Small intestine (tissue), 7 donors: Measurements from ENCODE around the gene DMRTB1. TPM values are rescaled to one million over a fixed set of nuclear protein-coding genes. Genes with fewer than 3 reads are reported as not detected.

Experiments used
- DNase-seq, 2 donors: peaks; one replicate each; pipeline versions ENCODE4 v3.0.0 to v3.0.0-alpha.2; 2013
- FAIRE-seq: peaks from 2 replicates; lab custom pipeline; 2012; peaks lifted over from hg19 to GRCh38; lab: Jason Lieb, UNC
- H3K27ac ChIP-seq, 3 donors: one replicate each; pipeline ENCODE4 v1.5.1; 2013; ENCODE audit warnings: low read length in 2 of 3, mild to moderate bottlenecking in 2 of 3, control low read depth in 1 of 3, inconsistent platforms in 1 of 3, low read depth in 1 of 3, moderate library complexity in 1 of 3
- H3K27me3 ChIP-seq, 3 donors: one replicate each; pipeline ENCODE4 v1.6.1; 2013; ENCODE audit warnings: low read length in 3 of 3, inconsistent platforms in 1 of 3; ENCODE audit not compliant: control insufficient read depth in 3 of 3, insufficient read depth in 3 of 3
- H3K36me3 ChIP-seq, 3 donors: one replicate each; pipeline ENCODE4 v1.6.1; 2013; ENCODE audit warnings: low read length in 3 of 3, inconsistent platforms in 1 of 3, low read depth in 1 of 3, mild to moderate bottlenecking in 1 of 3, moderate library complexity in 1 of 3; ENCODE audit not compliant: control insufficient read depth in 3 of 3, insufficient read depth in 2 of 3
- H3K4me1 ChIP-seq, 3 donors: one replicate each; pipeline ENCODE4 v1.6.1; 2013; ENCODE audit warnings: low read length in 2 of 3, inconsistent platforms in 1 of 3, low read depth in 1 of 3, mild to moderate bottlenecking in 1 of 3, moderate library complexity in 1 of 3; ENCODE audit not compliant: control insufficient read depth in 3 of 3, insufficient read depth in 2 of 3
- H3K4me3 ChIP-seq, 3 donors: one replicate each; pipeline ENCODE4 v1.5.1; 2013; ENCODE audit warnings: low read length in 3 of 3, control low read depth in 1 of 3, inconsistent platforms in 1 of 3, low read depth in 1 of 3, mild to moderate bottlenecking in 1 of 3, moderate library complexity in 1 of 3
- H3K9me3 ChIP-seq, 2 donors: one replicate each; pipeline ENCODE4 v1.6.1; 2013; ENCODE audit warnings: low read depth in 1 of 2, low read length in 1 of 2; ENCODE audit not compliant: control insufficient read depth in 2 of 2, insufficient read depth in 1 of 2
- WGBS, 3 donors: extraction: QIAGEN DNeasy Blood & Tissue Kit; methylation state at CpG; one replicate each; pipeline ENCODE4 v1.1.7; 2013; 5-methylcytosine and 5-hydroxymethylcytosine counted together
- polyA plus RNA-seq, 4 donors: library from polyadenylated mRNA; stranded (reverse) in 3 of 4; unstranded in 1 of 4; fragments of 200-250 nt in 3 of 4; fragments of 120-200 nt in 1 of 4; gene quantifications; one replicate each; pipeline versions ENCODE4 v1.2.1 to v1.2.3, GENCODE V29; 2013
- donor health status: healthy with polysubstance abuse.
- donor health status: control.
- donor health status: control.
- donor health status: Bipolar disorder and iron deficiency.
- donor health status: healthy.

The DMRTB1 gene
- polyA plus RNA-seq, 4 donors: not detected

DNA sequence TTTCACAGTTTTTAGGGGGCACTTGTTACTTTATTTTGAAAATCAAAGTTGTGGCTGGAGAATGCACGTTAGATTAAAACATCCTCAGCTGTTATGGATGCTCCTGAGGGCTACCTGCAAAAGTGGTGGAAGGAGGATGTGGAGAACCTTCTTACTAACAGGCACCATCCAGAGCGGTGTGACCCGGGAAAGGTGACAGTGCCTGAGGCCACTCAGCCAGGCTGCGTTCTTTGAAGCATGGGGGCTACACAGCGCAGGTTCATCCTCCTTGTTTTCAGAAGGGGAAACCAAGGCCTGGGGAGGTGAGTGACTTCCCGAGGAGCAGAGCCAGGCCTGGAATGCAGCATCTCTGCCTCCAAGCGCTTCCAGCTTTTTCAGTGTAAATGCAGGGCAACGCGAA is 24.0 kb downstream of the DMRTB1 start:
- FAIRE-seq (no peak), DNase-seq (no peak)
- WGBS, 3 donors: 82 to 92% (median 88%) methylated on average over 9 of the region's 9 CpGs
- no peaks in the 10 kb centered on the region for H3K36me3 ChIP-seq
- H3K9me3 ChIP-seq: no peaks in the 10 kb centered on the region
- no peak overlapping the region for H3K27ac ChIP-seq
- H3K4me3 ChIP-seq: no peak overlapping the region
- H3K4me1 ChIP-seq: peaks cover 0 to 5% (median 0%) of the 10 kb centered on the region in 3 donors
- peaks cover 0 to 7% (median 0%) of the 10 kb centered on the region in 3 donors for H3K27me3 ChIP-seq

- no peak overlapping the region for H3K27ac ChIP-seq
Measured at GRCh38 chr1:53483656-53484055, 24.5 kb downstream of the DMRTB1 start.

GRCh38 chr1:53484705-53485477 is 25.7 kb downstream of the DMRTB1 start:
- DNase-seq (no peak), FAIRE-seq (no peak)
- no peaks in the 10 kb centered on the region for H3K36me3 ChIP-seq
- no peak overlapping the region for H3K4me3 ChIP-seq
- no peak overlapping the region for H3K27ac ChIP-seq
- H3K9me3 ChIP-seq: no peaks in the 10 kb centered on the region
- peaks cover 0 to 5% (median 0%) of the 10 kb centered on the region in 3 donors for H3K4me1 ChIP-seq
- WGBS, 3 donors: 83 to 86% (median 86%) methylated on average over 17 to 19 of the region's 19 CpGs
- peaks cover 0 to 9% (median 2%) of the 10 kb centered on the region in 3 donors for H3K27me3 ChIP-seq

More at GRCh38 chr1:53483656-53484055, 24.5 kb downstream of the DMRTB1 start:
- Histone ChIP-seq H3K9me3 (no peaks in the 10 kb centered on the region), H3K4me3 (no peak overlapping the region), H3K36me3 (no peaks in the 10 kb centered on the region), H3K4me1 (peaks cover 0 to 5% (median 0%) of the 10 kb centered on the region in 3 donors), H3K27me3 (peaks cover 0 to 7% (median 0%) of the 10 kb centered on the region in 3 donors)
- WGBS, 3 donors: 65 to 83% (median 74%) methylated on average over 4 of the region's 4 CpGs
- DNase-seq (no peak), FAIRE-seq (no peak)

- H3K4me1 ChIP-seq: peaks cover 0 to 5% (median 0%) of the 10 kb centered on the region in 3 donors
- FAIRE-seq (no peak), DNase-seq (peak; percentile 60 to 89)
- H3K27me3 ChIP-seq: peaks cover 0 to 9% (median 3%) of the 10 kb centered on the region in 3 donors
- no peaks in the 10 kb centered on the region for H3K9me3 ChIP-seq
- 22 to 28% (median 25%) methylated on average over 27 of the region's 27 CpGs for WGBS, 3 donors
- H3K27ac ChIP-seq: no peak overlapping the region
- H3K36me3 ChIP-seq: no peaks in the 10 kb centered on the region
- H3K4me3 ChIP-seq: no peak overlapping the region
Measured at GRCh38 chr1:53485478-53486394, 26.5 kb downstream of the DMRTB1 start.

- WGBS, 3 donors: 36 to 69% (median 52%) methylated on average over 9 of the region's 9 CpGs
- Histone ChIP-seq H3K4me1 (peaks cover 0 to 5% (median 0%) of the 10 kb centered on the region in 3 donors), H3K27me3 (peaks cover 0 to 9% (median 3%) of the 10 kb centered on the region in 3 donors), H3K36me3 (no peaks in the 10 kb centered on the region), H3K4me3 (no peak overlapping the region), H3K9me3 (no peaks in the 10 kb centered on the region), H3K27ac (no peak overlapping the region)
- no peak for FAIRE-seq
- peak in 1 of 2 donors; percentile 1 for DNase-seq
Measured at GRCh38 chr1:53486395-53487026, 27.3 kb downstream of the DMRTB1 start.

GRCh38 chr1:53490351-53490750 is 31.2 kb downstream of the DMRTB1 start:
- no peak for FAIRE-seq
- Histone ChIP-seq H3K27ac (no peak overlapping the region), H3K9me3 (no peaks in the 10 kb centered on the region), H3K4me1 (peaks cover 0 to 5% (median 0%) of the 10 kb centered on the region in 3 donors), H3K4me3 (no peak overlapping the region), H3K36me3 (no peaks in the 10 kb centered on the region), H3K27me3 (peaks cover 0 to 9% (median 3%) of the 10 kb centered on the region in 3 donors)
- WGBS, 3 donors: 42 to 52% (median 44%) methylated on average over 3 of the region's 3 CpGs
- no peak for DNase-seq

DNA sequence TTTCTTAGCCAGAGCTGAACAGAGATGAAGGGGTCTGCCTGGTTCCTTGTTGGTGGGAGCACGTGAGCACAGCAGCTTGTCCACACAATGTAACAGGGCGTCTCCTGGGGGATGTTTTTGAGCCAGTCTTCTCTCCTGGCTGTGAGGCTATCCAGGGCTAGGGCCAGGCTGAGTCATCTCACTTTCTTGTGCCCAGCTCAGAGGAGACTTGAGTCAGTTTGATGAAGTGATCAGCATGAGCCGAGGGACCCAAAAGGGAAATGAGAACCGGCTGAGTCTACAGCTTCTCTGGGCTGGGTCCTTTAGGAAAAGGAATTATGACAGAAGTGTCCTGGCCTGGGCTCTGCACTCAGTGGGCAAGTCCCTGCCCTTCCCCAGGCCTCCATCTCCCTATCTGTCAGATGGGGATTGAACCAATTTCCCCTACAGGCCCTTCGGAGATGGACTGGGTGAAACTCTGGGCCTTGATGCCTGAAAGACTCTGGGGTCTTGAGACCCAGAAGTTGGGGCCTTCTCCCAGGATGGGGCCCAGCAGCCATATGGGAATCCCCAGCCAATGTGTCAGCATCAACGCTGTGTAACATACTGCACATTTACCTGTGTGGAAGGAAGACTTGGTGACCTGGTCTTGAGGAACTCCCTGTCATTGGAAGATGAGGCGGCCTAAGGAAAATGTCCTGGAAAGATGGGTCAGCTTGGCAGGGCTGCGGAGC is 36.6 kb downstream of the DMRTB1 start:
- no peaks in the 10 kb centered on the region for H3K9me3 ChIP-seq
- H3K4me1 ChIP-seq: no peaks in the 10 kb centered on the region
- no peak overlapping the region for H3K27ac ChIP-seq
- H3K27me3 ChIP-seq: no peaks in the 10 kb centered on the region
- H3K36me3 ChIP-seq: no peaks in the 10 kb centered on the region
- no peak for FAIRE-seq
- DNase-seq: no peak
- H3K4me3 ChIP-seq: no peak overlapping the region
- WGBS, 3 donors: 84 to 94% (median 90%) methylated on average over 8 of the region's 8 CpGs
